Peyer's patch (tissue), 4 donors: ENCODE data around the gene CDRT15.

Source experiments
- CTCF ChIP-seq, 6 experiments: fragments of 450-650 bp in 4 of 6; fragments of 200-600 bp in 2 of 6; sonication (generic) in 1 of 6; IDR thresholded peaks; one replicate each; pipeline ENCODE4 v1.5.1; 2017 to 2019; ENCODE audit warnings: antibody characterized with exemption in 6 of 6, mild to moderate bottlenecking in 3 of 6, moderate library complexity in 1 of 6
- POLR2A ChIP-seq, 2 donors: fragments of 450-650 bp; IDR thresholded peaks; one replicate each; pipeline ENCODE4 v1.5.1; 2017; ENCODE audit warnings: antibody characterized with exemption in 2 of 2, mild to moderate bottlenecking in 2 of 2, moderate library complexity in 2 of 2

- TF ChIP-seq POLR2A (IDR thresholded peaks at IDR 0.05): no peak
- no peak for TF ChIP-seq CTCF (IDR thresholded peaks at IDR 0.05)
Measured at GRCh38 chr17:14202388-14203166, 34.1 kb downstream of the CDRT15 start.
